Heart right ventricle (tissue), 16 donors: Measurements from ENCODE around the gene NEMF. TPM values are rescaled to one million over a fixed set of nuclear protein-coding genes. Genes with fewer than 3 reads are reported as not detected.
A peak's percentile ranks its signal among the peaks of the same experiment; 100 is the strongest.

ENCODE experiments used
- ATAC-seq, 8 donors: fragments of 200-7000 bp; cut with Tn5 transposase; one replicate each; pipeline ENCODE4 v1.9.1; 2020; ENCODE audit warnings: mild to moderate bottlenecking in 8 of 8, moderate library complexity in 8 of 8, moderate number of reproducible peaks in 1 of 8
- DNase-seq, 2 donors: peaks; one replicate each; pipeline ENCODE4 v3.0.0-alpha.2; 2020
- H3K27ac ChIP-seq, 10 donors: fragments of 200-600 bp; sonication (generic) in 2 of 10; one replicate each; pipeline versions ENCODE4 v1.5.0 to v1.8.0; 2020 to 2022; ENCODE audit warnings: mild to moderate bottlenecking in 3 of 10
- H3K27me3 ChIP-seq, 7 donors: fragments of 200-600 bp; one replicate each; pipeline ENCODE4 v1.8.0; 2021 to 2022; ENCODE audit warnings: mild to moderate bottlenecking in 2 of 7
- H3K36me3 ChIP-seq, 9 donors: fragments of 200-600 bp; sonication (generic) in 1 of 9; one replicate each; pipeline versions ENCODE4 v1.5.0 to v1.8.0; 2020 to 2022; ENCODE audit warnings: mild to moderate bottlenecking in 2 of 9
- H3K4me1 ChIP-seq, 9 donors: fragments of 200-600 bp; sonication (generic) in 1 of 9; one replicate each; pipeline versions ENCODE4 v1.5.0 to v1.8.0; 2020 to 2022; ENCODE audit warnings: mild to moderate bottlenecking in 4 of 9
- H3K4me3 ChIP-seq, 10 donors: fragments of 200-600 bp; sonication (generic) in 2 of 10; one replicate each; pipeline versions ENCODE4 v1.5.0 to v1.8.0; 2020 to 2022; ENCODE audit warnings: mild to moderate bottlenecking in 7 of 10, moderate library complexity in 2 of 10
- H3K9me3 ChIP-seq, 11 donors: fragments of 200-600 bp in 10 of 11; sonication (generic) in 2 of 11; one replicate each; pipeline versions ENCODE4 v1.5.0 to v1.8.0; 2013 to 2022; ENCODE audit warnings: mild to moderate bottlenecking in 2 of 11, control low read depth in 1 of 11, moderate library complexity in 1 of 11
- whole genome bisulfite sequencing, 2 donors: extraction: QIAGEN DNeasy Blood & Tissue Kit; methylation state at CpG; one replicate each; pipeline ENCODE4 v1.1.7; 2013; ENCODE audit warnings: inconsistent platforms in 1 of 2; 5-methylcytosine and 5-hydroxymethylcytosine counted together
- intact Hi-C, 10 donors: fragments of 100-400 bp; cut with DNase I; formaldehyde crosslinking; loops; one replicate each; pipeline versions ENCODE4 v1.11.1 to v1.14.2; 2022
- polyA plus RNA-seq, 2 donors: library from polyadenylated mRNA; stranded (reverse); fragments of 200-250 nt; gene quantifications; one replicate each; pipeline ENCODE4 v1.2.3, GENCODE V29; 2013
- total RNA-seq, 10 donors: library from RNA; stranded (reverse); fragmentation: NEBNext Ultra II Directional in 3 of 10; extraction: Animal tissue kit (Norgen Biotek cat#: 25700) in 3 of 10; gene quantifications; one replicate each; pipeline versions ENCODE4 v1.2.1 to v1.2.4, GENCODE V29; 2021 to 2023
- TF ChIP-seq, protein P1 (sequence below), 9 donors: fragments of 200-600 bp; sonication (generic) in 2 of 9; IDR thresholded peaks; one replicate each; pipeline versions ENCODE4 v1.5.0 to v1.8.0; 2021 to 2022; ENCODE audit warnings: antibody characterized with exemption in 9 of 9, mild to moderate bottlenecking in 5 of 9, moderate library complexity in 1 of 9
- donor health status: Arrhythmogenic right ventricular cardiomyopathy.
- donor health status: ischemic (EF 13 %, LVEDD 7.1; RV severe dilation, severe dysfunction).
- donor health status: healthy with polysubstance abuse.
- donor health status: DM: no; HTN: yes; CAD: no.
- donor health status: DM: no; HTN: no; CAD: no.
- donor health status: ischemic (EF 25% LVEDD 6.9; RV normal size, moderate dysfunction).
- donor health status: ischemic (EF 25% LVEDD 5.7; RV mildly dilated, moderate dysfunction).
- donor health status: healthy.
- donor health status: DM: yes; HTN: yes; CAD: no.
- donor health status: Ischemic cardiomyopathy.
- donor health status: ischemic (EF 35%, LVEDD 5.7; RV mildly dilated, moderate dysfunction).
- donor health status: nonischemic (EF 11% LVEDD 7.7; RV severe dilation, severe dysfunction).
- donor health status: DM: yes; HTN: yes; CAD: no.
- donor health status: PGD.
- donor health status: ischemic (EF 29% LVEDD 5.4; RV normal size, mild dysfunction).
- donor health status: nonischemic (EF 23%, LVEDD 6.1; RV moderate dilation, normal function).

The NEMF gene
- total and polyA plus RNA-seq, 12 donors = 18.0 to 67.4 (median 53.9) TPM

GRCh38 chr14:49770212-49770817, 82.3 kb downstream of the NEMF start:
- intact Hi-C loops = loop anchor here in 1 of 10 donors (10.0 kb wide), 1 partner anchor 64 kb away; no protein-coding TSS in a partner anchor
- Histone ChIP-seq H3K36me3 (peaks cover 0 to 37% (median 18%) of the 10 kb centered on the region in 9 donors), H3K27me3 (no peaks in the 10 kb centered on the region), H3K27ac (peak overlapping the region in 1 of 10 donors; percentile 48), H3K4me3 (peak overlapping the region in 5 of 10 donors; percentile 6 to 99 (median 97)), H3K4me1 (peaks cover 2 to 43% (median 31%) of the 10 kb centered on the region in 9 donors), H3K9me3 (no peaks in the 10 kb centered on the region)
- DNase-seq (no peak), ATAC-seq (no peak)
- TF ChIP-seq, protein P1, sequence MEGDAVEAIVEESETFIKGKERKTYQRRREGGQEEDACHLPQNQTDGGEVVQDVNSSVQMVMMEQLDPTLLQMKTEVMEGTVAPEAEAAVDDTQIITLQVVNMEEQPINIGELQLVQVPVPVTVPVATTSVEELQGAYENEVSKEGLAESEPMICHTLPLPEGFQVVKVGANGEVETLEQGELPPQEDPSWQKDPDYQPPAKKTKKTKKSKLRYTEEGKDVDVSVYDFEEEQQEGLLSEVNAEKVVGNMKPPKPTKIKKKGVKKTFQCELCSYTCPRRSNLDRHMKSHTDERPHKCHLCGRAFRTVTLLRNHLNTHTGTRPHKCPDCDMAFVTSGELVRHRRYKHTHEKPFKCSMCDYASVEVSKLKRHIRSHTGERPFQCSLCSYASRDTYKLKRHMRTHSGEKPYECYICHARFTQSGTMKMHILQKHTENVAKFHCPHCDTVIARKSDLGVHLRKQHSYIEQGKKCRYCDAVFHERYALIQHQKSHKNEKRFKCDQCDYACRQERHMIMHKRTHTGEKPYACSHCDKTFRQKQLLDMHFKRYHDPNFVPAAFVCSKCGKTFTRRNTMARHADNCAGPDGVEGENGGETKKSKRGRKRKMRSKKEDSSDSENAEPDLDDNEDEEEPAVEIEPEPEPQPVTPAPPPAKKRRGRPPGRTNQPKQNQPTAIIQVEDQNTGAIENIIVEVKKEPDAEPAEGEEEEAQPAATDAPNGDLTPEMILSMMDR (IDR thresholded peaks at IDR 0.05) = no peak
- 69 to 75% methylated on average over 4 of the region's 4 CpGs for WGBS, 2 donors

DNA sequence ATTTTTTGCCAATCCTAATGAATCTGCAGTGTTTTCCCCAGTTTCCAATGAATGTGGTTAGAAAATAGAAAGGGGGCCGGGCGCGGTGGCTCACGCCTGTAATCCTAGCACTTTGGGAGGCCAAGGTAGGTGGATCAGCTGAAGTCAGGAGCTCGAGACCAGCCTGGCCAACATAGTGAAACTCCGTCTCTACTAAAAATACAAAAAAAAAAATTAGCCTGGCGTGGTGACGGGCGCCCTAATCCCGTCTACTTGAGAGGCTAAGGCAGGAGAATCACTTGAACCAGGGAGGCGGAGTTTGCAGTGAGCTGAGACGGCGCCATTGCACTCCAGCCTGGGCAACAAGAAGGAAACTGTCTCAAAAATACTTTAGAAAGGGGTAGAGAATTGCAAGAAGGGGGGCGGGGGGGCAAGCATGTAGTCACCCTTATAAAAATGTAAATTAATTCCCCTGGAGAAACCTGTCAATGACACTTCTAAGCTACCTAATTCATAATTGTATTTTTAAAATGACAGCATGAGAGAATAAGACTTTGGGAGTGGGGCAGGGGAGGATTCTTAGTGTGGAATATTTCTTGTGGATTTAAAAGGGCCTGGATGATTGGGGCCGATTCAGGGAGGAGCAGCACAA, 82.9 kb downstream of the NEMF start:
- Histone ChIP-seq H3K27me3 (no peaks in the 10 kb centered on the region), H3K9me3 (no peaks in the 10 kb centered on the region), H3K4me1 (peaks cover 2 to 43% (median 31%) of the 10 kb centered on the region in 9 donors), H3K36me3 (peaks cover 0 to 31% (median 12%) of the 10 kb centered on the region in 9 donors), H3K4me3 (peak overlapping the region in 9 of 10 donors; percentile 73 to 99 (median 97)), H3K27ac (peak overlapping the region in 5 of 10 donors; percentile 94 to 99 (median 98))
- DNase-seq (no peak), ATAC-seq (no peak)
- TF ChIP-seq, protein P1 (IDR thresholded peaks at IDR 0.05) = no peak
- 71 to 72% methylated on average over 15 of the region's 15 CpGs for WGBS, 2 donors
- intact Hi-C loops = loop anchor here in 8 of 10 donors (2.0 to 10.0 kb wide), 8 partner anchors 65 to 147 kb away; partner anchors contain the start of genes DNAAF2 (in 4 of the 8), KLHDC1 (in 2 of the 8), MGAT2 (in 1 of the 8) and RPL36AL (in 1 of the 8)

- Histone ChIP-seq H3K36me3 (peaks cover 0 to 25% (median 7%) of the 10 kb centered on the region in 9 donors), H3K27me3 (no peaks in the 10 kb centered on the region), H3K27ac (peak overlapping the region in 9 of 10 donors; percentile 90 to 99 (median 98)), H3K4me3 (peak overlapping the region; percentile 73 to 99 (median 97)), H3K4me1 (peaks cover 2 to 40% (median 31%) of the 10 kb centered on the region in 9 donors), H3K9me3 (no peaks in the 10 kb centered on the region)
- no peak for DNase-seq
- ATAC-seq = no peak
- WGBS, 2 donors = 30% methylated on average over 6 of the region's 6 CpGs
- TF ChIP-seq, protein P1 (IDR thresholded peaks at IDR 0.05) = no peak
- intact Hi-C loops = loop anchor here in 8 of 10 donors (2.0 to 10.0 kb wide), 7 partner anchors 64 to 147 kb away; partner anchors contain the start of genes DNAAF2 (in 4 of the 8), KLHDC1 (in 2 of the 8), MGAT2 (in 1 of the 8) and RPL36AL (in 1 of the 8)
Measured at GRCh38 chr14:49769171-49769570, 83.4 kb downstream of the NEMF start.
